ENCODE measurements around the gene PROK1.

DNA sequence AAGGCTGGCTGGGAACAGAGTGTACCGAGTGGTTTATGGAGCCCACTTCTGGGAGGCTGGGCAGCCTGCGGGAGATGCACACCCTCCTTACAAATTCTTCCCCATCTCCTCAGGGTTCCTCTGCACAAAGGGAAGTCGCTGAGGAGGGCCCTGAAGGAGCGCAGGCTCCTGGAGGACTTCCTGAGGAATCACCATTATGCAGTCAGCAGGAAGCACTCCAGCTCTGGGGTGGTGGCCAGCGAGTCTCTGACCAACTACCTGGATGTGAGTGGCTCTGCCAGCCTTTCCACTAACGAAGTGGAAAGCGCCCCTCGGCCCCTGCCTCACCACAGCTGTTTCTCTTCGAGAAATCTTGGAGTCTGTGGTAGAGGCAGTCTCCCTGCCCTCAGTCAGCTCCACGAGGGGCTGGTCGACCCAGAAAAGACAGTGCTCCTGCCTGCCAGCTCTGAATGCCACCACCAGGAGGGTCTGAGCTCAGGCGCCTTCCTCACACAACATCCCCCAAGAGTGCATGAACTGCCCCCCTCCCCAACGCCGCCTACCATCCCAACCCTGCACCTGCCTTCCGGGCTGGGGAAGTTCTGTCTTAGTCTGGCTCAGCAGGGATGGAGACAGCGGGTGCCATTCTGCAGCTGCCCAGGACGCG lies 31.8 kb downstream of the PROK1 start:
- TF ChIP-seq, protein P1, sequence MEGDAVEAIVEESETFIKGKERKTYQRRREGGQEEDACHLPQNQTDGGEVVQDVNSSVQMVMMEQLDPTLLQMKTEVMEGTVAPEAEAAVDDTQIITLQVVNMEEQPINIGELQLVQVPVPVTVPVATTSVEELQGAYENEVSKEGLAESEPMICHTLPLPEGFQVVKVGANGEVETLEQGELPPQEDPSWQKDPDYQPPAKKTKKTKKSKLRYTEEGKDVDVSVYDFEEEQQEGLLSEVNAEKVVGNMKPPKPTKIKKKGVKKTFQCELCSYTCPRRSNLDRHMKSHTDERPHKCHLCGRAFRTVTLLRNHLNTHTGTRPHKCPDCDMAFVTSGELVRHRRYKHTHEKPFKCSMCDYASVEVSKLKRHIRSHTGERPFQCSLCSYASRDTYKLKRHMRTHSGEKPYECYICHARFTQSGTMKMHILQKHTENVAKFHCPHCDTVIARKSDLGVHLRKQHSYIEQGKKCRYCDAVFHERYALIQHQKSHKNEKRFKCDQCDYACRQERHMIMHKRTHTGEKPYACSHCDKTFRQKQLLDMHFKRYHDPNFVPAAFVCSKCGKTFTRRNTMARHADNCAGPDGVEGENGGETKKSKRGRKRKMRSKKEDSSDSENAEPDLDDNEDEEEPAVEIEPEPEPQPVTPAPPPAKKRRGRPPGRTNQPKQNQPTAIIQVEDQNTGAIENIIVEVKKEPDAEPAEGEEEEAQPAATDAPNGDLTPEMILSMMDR (IDR thresholded peaks at IDR 0.05 in 4 of 5, conservative IDR thresholded peaks at IDR 0.05 in 1 of 5): no peak
- TF ChIP-seq POLR2A (IDR thresholded peaks at IDR 0.05): no peak

Measured in gastrocnemius medialis (tissue), 4 donors.